ENCODE measurements around the gene MRPS11.

- TF ChIP-seq CTCF (IDR thresholded peaks at IDR 0.05) (no peak), POLR2AphosphoS5 (IDR thresholded peaks at IDR 0.05) (no peak), EP300 (IDR thresholded peaks at IDR 0.05) (no peak)
Measured at GRCh38 chr15:88472225-88472624, 4.7 kb downstream of the MRPS11 start.

All from stomach (tissue), 4 donors.